SK-N-SH treated with all-trans-retinoic acid at 6 μM for 48 hours (cell line): Measurements from ENCODE around the gene CERS5.

Source experiments
- ATAC-seq: fragments of 200-7000 bp; cut with Tn5 transposase; 3 replicates; pipeline ENCODE4 v1.9.1; 2020; ENCODE audit warnings: mild to moderate bottlenecking, moderate library complexity
- ARNTL ChIP-seq: fragments of 450-650 bp; formaldehyde crosslinking; IDR thresholded peaks from 2 replicates; pipeline ENCODE4 v1.5.0; 2020; ENCODE audit warnings: low read depth, mild to moderate bottlenecking, moderate library complexity, borderline replicate concordance
- BACH2 ChIP-seq: fragments of 250-450 bp; sonication (Bioruptor Pico); IDR thresholded peaks from 2 replicates; pipeline ENCODE4 v1.9.0; 2021; ENCODE audit warnings: mild to moderate bottlenecking, borderline replicate concordance
- CSDC2 ChIP-seq: fragments of 250-450 bp; sonication (Bioruptor Pico); IDR thresholded peaks from 2 replicates; pipeline ENCODE4 v1.5.0; 2020; ENCODE audit warnings: mild to moderate bottlenecking, moderate library complexity
- ESRRG ChIP-seq: fragments of 250-450 bp; sonication (Bioruptor Pico); IDR thresholded peaks from 2 replicates; pipeline ENCODE4 v1.6.1; 2021; ENCODE audit warnings: mild to moderate bottlenecking
- GLIS3 ChIP-seq: fragments of 250-450 bp; sonication (Bioruptor Pico); IDR thresholded peaks from 2 replicates; pipeline ENCODE4 v1.5.0; 2020; ENCODE audit warnings: mild to moderate bottlenecking, moderate library complexity
- ISL1 ChIP-seq: fragments of 250-450 bp; sonication (Bioruptor Pico); IDR thresholded peaks from 2 replicates; pipeline ENCODE4 v2.1.2; 2022; ENCODE audit warnings: mild to moderate bottlenecking, moderate library complexity
- PPARA ChIP-seq: fragments of 250-450 bp; sonication (Bioruptor Pico); IDR thresholded peaks from 2 replicates; pipeline ENCODE4 v1.5.0; 2020; ENCODE audit warnings: mild to moderate bottlenecking, borderline replicate concordance
- RARB ChIP-seq: fragments of 250-450 bp; sonication (Bioruptor Pico); IDR thresholded peaks from 2 replicates; pipeline ENCODE4 v1.8.0; 2021; ENCODE audit warnings: mild to moderate bottlenecking, moderate library complexity
- SNAI2 ChIP-seq: fragments of 250-450 bp; sonication (Bioruptor Pico); IDR thresholded peaks from 2 replicates; pipeline ENCODE4 v1.5.0; 2020; ENCODE audit warnings: mild to moderate bottlenecking, moderate library complexity
- TCF4 ChIP-seq: fragments of 250-450 bp; sonication (Bioruptor Pico); IDR thresholded peaks from 2 replicates; pipeline ENCODE4 v1.8.0; 2021; ENCODE audit warnings: mild to moderate bottlenecking, moderate library complexity, borderline replicate concordance
- ZC3H10 ChIP-seq: fragments of 250-450 bp; sonication (Bioruptor Pico); IDR thresholded peaks from 2 replicates; pipeline ENCODE4 v1.5.1; 2021; ENCODE audit warnings: mild to moderate bottlenecking, moderate library complexity
- ZFP3 ChIP-seq: fragments of 250-450 bp; sonication (Bioruptor Pico); IDR thresholded peaks from 2 replicates; pipeline ENCODE4 v1.5.0; 2020; ENCODE audit warnings: mild to moderate bottlenecking, moderate library complexity
- ZFP30 ChIP-seq: fragments of 450-650 bp; formaldehyde crosslinking; IDR thresholded peaks from 2 replicates; pipeline ENCODE4 v1.5.0; 2022; ENCODE audit warnings: mild to moderate bottlenecking, moderate library complexity
- ZNF565 ChIP-seq: fragments of 450-650 bp; formaldehyde crosslinking; conservative IDR thresholded peaks from 2 replicates; pipeline ENCODE4 v1.5.0; 2020; ENCODE audit warnings: low read depth, mild to moderate bottlenecking, moderate library complexity
- ZNF8 ChIP-seq: fragments of 450-650 bp; formaldehyde crosslinking; IDR thresholded peaks from 2 replicates; pipeline ENCODE4 v1.5.0; 2020; ENCODE audit warnings: mild to moderate bottlenecking, moderate library complexity
- TF ChIP-seq, protein P1 (sequence below): fragments of 250-450 bp; sonication (Bioruptor Pico); IDR thresholded peaks from 2 replicates; pipeline ENCODE4 v1.5.1; 2020; ENCODE audit warnings: low read depth, mild to moderate bottlenecking, moderate library complexity
- TF ChIP-seq, protein P2 (sequence below): fragments of 250-450 bp; sonication (Bioruptor Pico); IDR thresholded peaks from 2 replicates; pipeline ENCODE4 v1.5.0; 2020; ENCODE audit warnings: mild to moderate bottlenecking, moderate library complexity
- TF ChIP-seq, protein P3 (sequence below): fragments of 250-450 bp; sonication (Bioruptor Pico); IDR thresholded peaks from 2 replicates; pipeline ENCODE4 v1.8.0; 2021; ENCODE audit warnings: low read depth, mild to moderate bottlenecking, moderate library complexity, borderline replicate concordance
- TF ChIP-seq, protein P4 (sequence below): fragments of 250-450 bp; sonication (Bioruptor Pico); IDR thresholded peaks from 2 replicates; pipeline ENCODE4 v1.8.0; 2020; ENCODE audit warnings: mild to moderate bottlenecking, moderate library complexity, borderline replicate concordance

The CERS5 gene

DNA sequence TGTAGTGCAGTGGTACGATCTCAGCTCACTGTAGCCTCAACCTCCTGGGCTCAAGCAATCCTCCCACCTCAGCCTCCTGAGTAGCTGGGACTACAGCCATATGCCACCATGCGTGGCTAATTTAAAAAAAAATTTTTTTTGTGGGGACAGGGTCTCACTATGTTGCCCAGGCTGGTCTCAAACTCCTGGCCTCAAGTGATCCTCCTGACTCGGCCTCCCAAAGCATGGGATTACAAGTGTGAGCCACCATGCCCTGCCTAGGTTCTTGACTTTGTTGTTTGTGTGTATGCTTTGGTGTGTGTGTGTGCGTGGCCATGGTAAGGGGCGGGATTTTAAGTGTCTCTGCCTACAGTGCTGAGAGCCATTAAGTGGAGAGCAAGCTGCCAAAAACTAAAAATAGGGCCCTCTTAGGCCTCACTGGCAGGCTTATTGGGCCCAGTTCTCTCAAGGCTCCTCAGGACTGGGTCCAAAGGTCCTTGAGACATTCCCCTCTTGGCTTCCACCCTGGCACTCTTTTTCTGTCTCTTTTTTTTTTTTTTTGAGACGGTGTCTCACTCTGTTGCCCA, 50.0 kb downstream of the CERS5 start:
- TF ChIP-seq, protein P1, sequence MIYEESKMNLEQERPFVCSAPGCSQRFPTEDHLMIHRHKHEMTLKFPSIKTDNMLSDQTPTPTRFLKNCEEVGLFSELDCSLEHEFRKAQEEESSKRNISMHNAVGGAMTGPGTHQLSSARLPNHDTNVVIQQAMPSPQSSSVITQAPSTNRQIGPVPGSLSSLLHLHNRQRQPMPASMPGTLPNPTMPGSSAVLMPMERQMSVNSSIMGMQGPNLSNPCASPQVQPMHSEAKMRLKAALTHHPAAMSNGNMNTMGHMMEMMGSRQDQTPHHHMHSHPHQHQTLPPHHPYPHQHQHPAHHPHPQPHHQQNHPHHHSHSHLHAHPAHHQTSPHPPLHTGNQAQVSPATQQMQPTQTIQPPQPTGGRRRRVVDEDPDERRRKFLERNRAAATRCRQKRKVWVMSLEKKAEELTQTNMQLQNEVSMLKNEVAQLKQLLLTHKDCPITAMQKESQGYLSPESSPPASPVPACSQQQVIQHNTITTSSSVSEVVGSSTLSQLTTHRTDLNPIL (CRISPR knock-in tag): no peak
- no peak for TF ChIP-seq ZFP30 (CRISPR knock-in tag)
- no peak for TF ChIP-seq ZNF8
- TF ChIP-seq, protein P2, sequence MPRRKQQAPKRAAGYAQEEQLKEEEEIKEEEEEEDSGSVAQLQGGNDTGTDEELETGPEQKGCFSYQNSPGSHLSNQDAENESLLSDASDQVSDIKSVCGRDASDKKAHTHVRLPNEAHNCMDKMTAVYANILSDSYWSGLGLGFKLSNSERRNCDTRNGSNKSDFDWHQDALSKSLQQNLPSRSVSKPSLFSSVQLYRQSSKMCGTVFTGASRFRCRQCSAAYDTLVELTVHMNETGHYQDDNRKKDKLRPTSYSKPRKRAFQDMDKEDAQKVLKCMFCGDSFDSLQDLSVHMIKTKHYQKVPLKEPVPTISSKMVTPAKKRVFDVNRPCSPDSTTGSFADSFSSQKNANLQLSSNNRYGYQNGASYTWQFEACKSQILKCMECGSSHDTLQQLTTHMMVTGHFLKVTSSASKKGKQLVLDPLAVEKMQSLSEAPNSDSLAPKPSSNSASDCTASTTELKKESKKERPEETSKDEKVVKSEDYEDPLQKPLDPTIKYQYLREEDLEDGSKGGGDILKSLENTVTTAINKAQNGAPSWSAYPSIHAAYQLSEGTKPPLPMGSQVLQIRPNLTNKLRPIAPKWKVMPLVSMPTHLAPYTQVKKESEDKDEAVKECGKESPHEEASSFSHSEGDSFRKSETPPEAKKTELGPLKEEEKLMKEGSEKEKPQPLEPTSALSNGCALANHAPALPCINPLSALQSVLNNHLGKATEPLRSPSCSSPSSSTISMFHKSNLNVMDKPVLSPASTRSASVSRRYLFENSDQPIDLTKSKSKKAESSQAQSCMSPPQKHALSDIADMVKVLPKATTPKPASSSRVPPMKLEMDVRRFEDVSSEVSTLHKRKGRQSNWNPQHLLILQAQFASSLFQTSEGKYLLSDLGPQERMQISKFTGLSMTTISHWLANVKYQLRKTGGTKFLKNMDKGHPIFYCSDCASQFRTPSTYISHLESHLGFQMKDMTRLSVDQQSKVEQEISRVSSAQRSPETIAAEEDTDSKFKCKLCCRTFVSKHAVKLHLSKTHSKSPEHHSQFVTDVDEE (CRISPR knock-in tag): no peak
- no peak for ATAC-seq

GRCh38 chr12:50112456-50113218, 54.5 kb downstream of the CERS5 start:
- TF ChIP-seq, protein P1 (CRISPR knock-in tag): no peak
- no peak for TF ChIP-seq BACH2 (CRISPR knock-in tag)
- TF ChIP-seq PPARA (CRISPR knock-in tag): no peak
- TF ChIP-seq ZFP3: no peak
- TF ChIP-seq, protein P3, sequence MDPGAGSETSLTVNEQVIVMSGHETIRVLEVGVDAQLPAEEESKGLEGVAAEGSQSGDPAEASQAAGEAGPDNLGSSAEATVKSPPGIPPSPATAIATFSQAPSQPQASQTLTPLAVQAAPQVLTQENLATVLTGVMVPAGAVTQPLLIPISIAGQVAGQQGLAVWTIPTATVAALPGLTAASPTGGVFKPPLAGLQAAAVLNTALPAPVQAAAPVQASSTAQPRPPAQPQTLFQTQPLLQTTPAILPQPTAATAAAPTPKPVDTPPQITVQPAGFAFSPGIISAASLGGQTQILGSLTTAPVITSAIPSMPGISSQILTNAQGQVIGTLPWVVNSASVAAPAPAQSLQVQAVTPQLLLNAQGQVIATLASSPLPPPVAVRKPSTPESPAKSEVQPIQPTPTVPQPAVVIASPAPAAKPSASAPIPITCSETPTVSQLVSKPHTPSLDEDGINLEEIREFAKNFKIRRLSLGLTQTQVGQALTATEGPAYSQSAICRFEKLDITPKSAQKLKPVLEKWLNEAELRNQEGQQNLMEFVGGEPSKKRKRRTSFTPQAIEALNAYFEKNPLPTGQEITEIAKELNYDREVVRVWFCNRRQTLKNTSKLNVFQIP (CRISPR knock-in tag): no peak
- TF ChIP-seq GLIS3: no peak
- no peak for TF ChIP-seq ISL1 (CRISPR knock-in tag)
- no peak for TF ChIP-seq ESRRG
- TF ChIP-seq, protein P4, sequence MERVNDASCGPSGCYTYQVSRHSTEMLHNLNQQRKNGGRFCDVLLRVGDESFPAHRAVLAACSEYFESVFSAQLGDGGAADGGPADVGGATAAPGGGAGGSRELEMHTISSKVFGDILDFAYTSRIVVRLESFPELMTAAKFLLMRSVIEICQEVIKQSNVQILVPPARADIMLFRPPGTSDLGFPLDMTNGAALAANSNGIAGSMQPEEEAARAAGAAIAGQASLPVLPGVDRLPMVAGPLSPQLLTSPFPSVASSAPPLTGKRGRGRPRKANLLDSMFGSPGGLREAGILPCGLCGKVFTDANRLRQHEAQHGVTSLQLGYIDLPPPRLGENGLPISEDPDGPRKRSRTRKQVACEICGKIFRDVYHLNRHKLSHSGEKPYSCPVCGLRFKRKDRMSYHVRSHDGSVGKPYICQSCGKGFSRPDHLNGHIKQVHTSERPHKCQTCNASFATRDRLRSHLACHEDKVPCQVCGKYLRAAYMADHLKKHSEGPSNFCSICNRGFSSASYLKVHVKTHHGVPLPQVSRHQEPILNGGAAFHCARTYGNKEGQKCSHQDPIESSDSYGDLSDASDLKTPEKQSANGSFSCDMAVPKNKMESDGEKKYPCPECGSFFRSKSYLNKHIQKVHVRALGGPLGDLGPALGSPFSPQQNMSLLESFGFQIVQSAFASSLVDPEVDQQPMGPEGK (CRISPR knock-in tag): no peak
- no peak for TF ChIP-seq ARNTL (CRISPR knock-in tag)
- no peak for TF ChIP-seq ZNF565 (CRISPR knock-in tag)
- TF ChIP-seq CSDC2 (CRISPR knock-in tag): no peak
- ATAC-seq: peak; percentile 41

- 0 out of 2 replicates have a peak, but pooled peaks have one; percentile 14 for TF ChIP-seq ZFP3
- no peak for TF ChIP-seq ZC3H10 (CRISPR knock-in tag)
- ATAC-seq: peak; percentile 94
Measured at GRCh38 chr12:50111693-50112455, 55.3 kb downstream of the CERS5 start, which contains the start of gene COX14. COX14 (plus strand) TSS chr12:50112236; CDS start chr12:50120044, 7,808 bp downstream.

DNA sequence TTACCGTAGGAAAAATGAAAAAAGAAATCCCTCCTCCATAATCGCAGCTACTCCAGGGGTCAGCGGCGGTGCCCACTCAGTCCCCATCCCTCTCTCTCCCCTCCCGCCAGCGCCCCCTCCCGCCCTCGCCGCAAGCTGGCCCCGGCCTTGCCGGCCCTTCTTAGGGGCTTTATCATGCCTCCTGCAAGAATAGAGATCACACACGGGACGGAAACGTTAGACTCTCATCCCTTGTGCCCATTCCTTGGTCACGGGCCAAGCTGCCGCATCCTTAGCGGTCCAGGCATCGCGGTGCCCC, 55.8 kb downstream of the CERS5 start:
- no peak for TF ChIP-seq ZFP30 (CRISPR knock-in tag)
- TF ChIP-seq ESRRG: no peak
- TF ChIP-seq SNAI2 (CRISPR knock-in tag): no peak
- TF ChIP-seq, protein P1 (CRISPR knock-in tag): no peak
- no peak for TF ChIP-seq TCF4 (CRISPR knock-in tag)
- TF ChIP-seq ZNF565 (CRISPR knock-in tag): no peak
- TF ChIP-seq ZFP3: no peak
- no peak for TF ChIP-seq ZNF8
- TF ChIP-seq BACH2 (CRISPR knock-in tag): no peak
- TF ChIP-seq, protein P4 (CRISPR knock-in tag): no peak
- no peak for TF ChIP-seq PPARA (CRISPR knock-in tag)
- TF ChIP-seq RARB (CRISPR knock-in tag): no peak
- no peak for TF ChIP-seq ZC3H10 (CRISPR knock-in tag)
- peak; percentile 2; the same call in 2 of the 3 replicates for ATAC-seq
